Measurements from ENCODE around the gene DGKI.

DGKI gene

DNA sequence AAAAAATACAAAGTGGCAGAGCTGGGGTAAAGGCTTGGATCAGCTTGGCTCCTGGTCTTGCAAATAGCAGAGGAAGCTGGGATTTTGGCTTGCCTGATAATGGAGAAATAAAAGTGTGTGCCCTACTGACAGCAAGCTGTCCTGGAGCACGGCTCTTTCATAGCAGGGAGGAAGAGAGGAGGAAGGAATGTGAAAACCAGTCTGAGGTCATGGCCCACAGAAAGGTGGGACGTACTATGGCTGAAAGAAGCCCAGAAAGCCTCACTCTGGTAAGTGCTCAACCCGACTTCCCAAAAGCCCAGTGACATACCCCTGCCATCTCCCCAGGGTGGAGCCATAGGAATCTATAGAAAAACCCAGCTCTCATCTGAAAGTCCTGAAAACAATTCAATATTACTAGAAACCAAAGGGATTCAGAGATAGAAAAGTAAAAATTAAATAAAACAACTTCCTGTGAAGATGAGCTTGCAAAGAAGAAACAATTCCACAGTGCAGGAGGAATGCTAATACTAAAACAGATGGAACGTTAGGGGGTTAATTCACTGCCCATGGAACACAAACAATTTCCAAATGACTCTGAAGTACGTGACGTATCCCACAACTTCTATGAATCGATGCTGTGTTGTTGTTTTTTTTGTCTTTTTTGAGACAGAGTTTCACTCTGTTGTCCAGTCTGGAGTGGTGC lies 256.6 kb downstream of the DGKI start:
- no peak for FAIRE-seq

DNA sequence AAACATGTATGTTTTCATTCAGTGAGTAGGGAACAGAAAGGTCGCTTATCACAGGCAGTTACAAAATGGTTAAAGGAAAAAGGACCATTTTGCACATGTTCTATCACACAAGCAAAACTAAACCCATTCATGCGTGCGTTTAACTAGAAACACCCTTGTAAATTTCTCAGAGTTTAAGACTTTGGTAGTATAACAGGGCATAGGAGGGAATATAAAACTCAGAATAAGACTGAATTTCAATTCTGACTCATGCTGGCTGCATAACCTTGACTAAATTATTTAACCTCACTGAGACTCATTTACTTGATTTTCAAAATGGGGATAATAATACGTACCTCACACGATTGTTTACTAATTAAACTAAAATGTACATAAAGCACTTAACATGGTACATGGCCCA lies 259.4 kb downstream of the DGKI start:
- FAIRE-seq = no peak

DNA sequence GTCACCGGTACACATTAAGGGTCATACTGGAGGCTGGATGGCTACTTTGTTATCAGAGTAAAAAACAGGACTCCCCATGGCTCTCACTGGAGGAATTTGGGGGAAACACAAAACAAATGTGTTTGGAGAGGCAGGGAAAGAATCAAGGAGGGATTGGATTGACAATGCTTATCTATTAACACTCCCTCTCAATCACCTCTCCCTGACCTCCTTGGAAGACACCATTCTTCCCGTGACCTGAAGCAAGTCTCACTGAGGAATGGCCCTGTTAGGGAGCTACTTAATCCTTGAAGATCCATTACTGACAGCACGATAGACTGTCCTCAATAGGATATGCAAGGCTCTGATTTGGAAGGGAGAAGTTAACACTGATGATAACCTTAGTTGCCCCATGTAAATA lies 261.2 kb downstream of the DGKI start:
- no peak for FAIRE-seq

DNA sequence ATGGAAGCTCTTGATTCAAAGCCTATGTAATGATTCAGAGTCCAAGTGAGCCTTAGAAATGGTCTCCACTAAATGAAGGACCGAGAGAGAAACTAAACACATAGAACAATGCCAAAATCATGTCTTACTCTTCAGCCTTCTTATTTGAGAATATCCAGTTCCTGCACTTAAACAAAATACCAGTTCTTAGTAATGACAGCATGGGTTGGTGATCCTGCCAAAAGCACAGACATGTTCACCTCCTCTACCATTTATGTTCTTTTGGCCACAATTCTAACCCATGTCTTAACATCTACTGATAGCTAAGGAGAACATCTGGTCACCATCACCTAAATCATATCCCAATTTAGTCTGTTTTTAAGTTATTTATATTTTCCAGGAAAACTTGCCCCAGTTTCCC lies 263.6 kb downstream of the DGKI start:
- no peak for FAIRE-seq

DNA sequence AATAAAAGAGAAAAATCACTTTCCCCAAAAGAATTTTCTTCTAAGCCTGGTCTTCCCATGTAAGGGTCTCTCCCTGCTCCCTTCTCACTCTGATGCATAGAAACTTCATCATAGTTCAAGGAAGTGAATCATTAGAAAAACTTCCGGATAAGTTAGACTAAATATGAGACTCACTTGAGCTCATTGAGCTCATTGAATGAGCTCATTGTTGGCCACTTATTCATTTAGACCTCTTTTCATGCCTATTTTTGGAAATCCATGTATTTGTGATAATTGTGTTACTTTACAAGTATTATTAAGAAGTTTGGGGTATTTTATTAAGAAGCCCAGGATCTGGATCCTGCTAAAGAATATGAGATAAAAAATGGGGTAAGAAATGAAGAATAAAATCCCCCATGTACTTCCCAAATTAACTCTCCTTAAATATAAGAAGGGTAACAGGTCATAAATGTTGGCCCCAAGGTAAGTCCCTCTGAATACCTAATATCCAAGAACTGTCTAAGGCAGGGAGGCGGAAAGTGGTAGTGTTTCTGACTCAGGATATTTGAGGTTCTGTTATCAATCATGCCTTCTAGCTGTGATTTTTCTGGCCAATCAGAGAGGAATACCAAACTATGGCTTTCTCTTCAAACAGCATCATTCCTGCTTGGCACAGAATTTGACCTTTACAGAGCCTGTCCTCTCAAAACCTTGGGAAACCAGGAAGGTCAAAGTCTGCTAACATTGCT lies 266.7 kb downstream of the DGKI start:
- FAIRE-seq = no peak

DNA sequence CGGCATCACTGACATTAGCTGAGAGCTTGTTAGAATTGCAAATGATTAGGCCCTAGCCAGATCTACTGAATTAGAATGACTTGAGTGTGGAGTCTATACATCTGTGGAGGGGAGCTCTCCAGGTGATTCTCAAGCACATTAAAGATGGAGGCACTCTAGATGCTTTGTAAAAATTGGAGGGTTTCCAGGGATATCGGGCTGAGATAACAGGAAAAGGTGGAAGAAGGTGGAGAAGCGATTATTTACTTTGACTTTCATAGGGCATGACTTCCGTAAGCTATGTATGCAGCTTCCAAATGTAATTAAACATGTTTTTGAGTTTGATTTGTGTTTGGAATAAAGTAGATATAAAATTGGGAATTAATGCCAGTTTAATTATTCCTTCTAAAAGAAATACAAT lies 268.2 kb downstream of the DGKI start:
- FAIRE-seq = no peak

DNA sequence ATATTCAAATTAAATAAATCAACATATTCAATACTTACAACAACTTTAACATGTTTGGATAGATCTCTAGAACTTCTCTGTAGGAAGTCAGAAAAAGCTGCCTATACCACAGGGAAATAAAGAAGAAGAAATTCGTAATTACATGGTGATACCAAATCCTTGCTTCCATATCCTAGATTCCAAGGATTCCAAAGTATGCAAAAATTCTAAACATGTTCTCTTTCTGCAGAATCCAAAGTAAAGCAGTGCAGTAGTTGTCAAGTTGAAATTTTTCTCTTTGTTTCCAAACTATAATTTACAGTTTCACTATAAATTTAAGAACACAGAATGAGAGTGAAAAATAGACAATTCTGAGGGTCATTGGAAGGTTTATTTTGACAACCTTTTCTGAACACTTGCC lies 269.6 kb downstream of the DGKI start:
- FAIRE-seq = no peak

DNA sequence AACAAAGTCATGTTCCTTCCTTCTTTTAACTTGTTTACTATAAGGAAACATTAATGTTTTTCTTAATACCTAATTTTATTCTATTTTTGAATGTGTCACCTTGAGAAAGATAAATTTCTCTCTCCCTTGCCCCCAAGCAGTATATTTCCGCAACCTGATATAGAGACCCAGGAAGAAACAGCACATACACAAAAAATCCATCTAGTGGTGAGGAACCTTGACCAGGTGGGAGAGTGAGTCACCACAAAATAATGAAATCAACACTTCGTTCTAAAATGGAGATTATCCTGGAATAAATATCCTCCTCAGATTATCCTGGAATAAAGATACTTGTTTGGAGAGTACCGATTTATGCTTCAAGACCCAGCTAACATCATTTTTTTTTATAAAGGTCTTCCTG lies 270.3 kb downstream of the DGKI start:
- no peak for FAIRE-seq

DNA sequence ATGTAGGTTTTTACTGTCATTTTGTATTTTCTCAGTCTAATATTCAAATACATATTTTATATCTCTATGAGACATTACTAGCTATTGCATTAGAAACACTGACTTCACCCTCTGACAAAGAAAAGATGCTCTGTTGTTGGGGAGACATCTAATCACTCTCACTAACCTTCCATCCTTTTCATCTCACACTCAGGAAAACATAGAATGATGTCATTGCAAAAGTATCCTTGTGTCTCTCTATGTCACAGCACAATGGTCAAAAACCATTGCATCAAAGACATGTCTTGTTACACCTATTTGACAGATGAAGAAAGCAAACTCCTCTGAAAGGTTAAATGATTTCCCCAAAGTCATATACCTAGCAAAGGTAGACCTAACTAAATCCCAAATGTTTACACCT lies 272.0 kb downstream of the DGKI start:
- no peak for FAIRE-seq

DNA sequence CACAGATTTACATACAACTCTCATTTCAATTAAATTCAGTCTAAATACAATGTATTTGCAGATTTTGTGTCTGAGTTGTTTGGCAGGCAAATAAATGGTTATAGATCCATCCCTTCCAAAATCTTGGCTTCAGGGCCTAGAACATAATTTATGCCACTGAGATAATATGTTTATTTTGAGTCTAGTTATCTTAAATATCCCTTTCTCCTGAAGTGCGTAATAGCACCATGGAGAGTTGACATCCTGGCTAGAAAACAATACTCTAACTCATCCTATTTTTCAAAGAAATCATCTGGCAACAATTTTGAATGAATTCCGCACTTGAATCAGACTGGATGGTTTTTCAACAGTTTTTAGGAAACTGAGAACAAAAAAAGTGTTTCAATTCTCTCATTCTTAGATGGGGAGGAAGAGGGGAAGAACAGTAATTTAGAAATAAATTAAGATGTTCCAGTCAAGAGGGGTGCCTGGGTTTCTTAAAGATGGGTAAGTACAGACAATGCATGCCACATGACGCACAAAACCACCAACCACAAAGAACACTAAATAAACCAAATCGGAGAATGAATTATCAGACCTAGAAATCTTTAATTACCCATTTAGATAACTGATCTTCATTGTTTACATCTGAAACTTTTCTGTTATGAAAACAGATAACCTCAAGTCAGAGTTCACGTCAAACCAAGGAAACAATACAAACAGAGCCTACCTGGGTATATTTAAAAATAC lies 274.6 kb downstream of the DGKI start:
- no peak for FAIRE-seq

DNA sequence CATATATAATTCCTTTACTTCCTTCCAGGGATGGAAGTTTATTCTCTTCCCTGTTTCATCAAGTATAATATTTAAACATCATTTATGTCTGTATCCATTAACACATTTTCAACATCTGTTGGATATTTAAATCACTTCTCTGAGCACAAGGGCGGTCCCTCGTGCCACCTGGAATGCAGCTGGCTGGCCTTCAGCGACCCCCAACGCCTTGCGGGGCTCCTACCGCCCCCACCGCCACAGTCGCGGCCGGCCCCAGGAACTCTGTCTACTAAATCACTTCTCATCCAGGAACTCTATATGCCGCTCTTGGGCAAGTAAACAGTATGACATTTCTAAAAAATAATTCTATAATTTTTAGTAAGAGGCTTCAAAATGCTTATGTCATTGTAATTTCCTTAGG lies 282.1 kb downstream of the DGKI start:
- no peak for FAIRE-seq

DNA sequence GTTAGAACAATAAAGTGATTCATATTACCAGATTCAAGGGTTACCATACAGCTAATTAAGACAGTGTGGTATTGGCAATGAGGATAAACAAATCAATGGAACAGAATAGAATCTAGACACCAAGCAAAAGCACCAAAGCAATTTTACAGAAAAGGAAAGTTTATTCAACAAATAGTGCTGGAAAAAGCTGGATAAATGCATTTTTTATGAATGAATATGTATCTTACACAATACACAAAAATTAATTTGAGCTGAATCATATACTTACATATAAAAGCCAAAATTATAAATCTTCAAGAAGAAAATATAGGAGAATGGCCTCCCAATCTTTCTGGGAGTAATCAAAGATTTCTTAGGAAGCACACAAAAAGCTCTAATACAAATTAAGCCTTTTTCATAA lies 282.8 kb downstream of the DGKI start:
- FAIRE-seq = no peak

DNA sequence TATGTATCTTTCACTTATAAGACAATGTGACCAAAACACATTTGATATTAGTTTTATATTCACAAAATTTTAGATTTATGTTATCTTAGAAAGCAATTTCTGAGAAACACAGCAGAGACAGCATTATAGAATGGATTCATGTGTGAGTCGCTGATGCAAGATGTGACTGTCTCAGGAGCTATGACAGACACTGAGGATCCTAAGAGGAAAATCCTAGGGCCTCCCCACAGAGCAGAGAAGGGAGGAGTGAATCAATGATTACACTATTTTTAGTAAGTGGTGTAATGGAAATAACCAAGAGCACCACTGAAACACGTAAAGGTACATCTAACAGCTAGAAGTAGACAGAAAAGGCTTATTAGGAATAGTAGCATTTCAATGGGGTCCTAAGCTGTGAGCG lies 299.3 kb downstream of the DGKI start:
- FAIRE-seq = no peak

DNA sequence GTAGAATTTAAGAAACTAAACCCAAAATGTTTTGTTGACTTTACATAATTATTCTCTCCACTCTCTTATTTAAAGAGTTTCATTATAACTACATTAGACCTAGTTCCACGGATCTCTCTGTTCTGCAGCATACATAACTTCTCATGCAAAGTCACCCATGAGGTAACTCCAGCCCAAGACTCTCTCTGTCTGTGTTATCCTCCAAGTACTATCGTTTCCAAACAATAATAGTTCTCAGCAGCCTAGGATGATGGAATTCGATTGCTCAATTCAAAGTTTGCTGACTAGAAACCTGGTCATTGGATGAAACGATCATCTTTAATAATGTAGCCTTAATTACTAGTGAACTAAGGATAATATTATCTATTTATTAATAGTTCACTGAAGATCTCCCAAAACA lies 300.1 kb downstream of the DGKI start:
- FAIRE-seq = no peak

DNA sequence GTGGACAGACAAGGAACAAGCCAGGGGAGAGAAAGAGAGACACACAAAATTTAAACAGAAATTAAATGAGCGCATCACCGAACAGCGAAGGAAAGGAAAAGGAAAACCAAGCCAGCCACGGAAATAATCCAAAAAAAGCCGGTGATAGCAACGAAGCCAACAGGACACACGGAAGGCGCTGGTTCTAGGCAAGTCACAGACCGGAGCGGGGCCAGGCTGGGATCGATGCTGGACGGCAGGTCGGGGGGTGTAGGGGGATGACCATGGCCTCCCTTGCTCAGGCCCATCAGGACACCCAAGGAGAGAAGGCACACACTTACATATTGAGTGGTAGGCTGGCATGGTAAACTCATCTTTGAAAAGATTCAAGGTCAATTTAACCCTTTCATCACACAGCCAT lies 300.8 kb downstream of the DGKI start:
- FAIRE-seq = no peak

DNA sequence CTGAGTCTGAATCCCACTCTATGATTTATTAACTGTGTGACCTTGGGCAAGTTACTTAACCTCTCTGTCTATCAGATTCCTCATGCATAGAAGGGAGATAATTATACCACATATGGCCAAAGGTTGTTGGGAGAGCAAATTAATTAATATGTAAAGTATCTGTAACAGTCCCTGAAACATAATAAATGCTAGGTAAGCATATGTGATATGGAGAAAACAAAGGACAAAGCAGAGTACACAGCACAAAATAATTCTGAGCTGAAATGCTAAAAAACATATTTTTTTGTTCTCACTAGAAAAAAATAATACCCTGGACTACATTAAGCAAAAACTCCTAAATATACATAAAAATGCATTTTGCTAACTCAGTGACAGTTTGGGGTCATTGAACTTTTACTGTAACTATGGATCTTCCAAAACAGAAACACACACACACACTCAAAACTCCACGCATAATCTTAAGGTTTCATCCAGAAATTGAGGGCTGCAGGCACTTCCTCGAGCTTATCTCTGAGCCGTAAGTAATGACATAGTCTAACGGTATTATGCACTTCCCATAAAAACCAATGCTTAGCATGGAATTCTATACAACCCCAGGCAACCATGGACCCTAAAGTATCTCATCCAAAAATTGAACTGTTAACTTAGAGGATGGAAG lies 301.6 kb downstream of the DGKI start:
- no peak for FAIRE-seq

DNA sequence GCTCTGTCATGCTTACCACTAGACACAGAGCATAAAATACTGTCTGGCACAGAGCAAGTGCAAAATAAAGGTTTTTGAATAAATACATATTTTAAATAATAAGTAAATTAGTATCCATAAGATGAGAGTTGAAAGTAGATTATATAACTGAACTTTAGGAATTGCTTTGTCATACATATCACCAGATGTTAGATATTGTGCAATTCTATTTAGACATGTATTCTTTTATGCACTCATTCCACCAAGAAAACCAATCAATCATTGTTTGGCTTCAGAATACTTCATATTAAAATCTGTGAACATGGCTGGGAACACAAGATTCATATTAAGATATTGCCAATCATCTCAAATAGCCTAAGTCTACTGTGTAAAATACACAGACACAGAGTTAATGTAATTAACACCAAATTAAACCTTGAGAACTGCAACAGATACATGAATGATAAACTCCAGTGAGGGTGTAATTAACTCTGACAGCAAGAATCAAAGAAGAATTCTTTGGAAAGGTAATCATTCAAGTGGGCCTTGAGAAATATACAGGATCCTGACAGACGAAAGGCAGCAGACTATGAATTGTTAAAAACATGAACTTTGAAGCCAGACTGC lies 302.2 kb downstream of the DGKI start:
- FAIRE-seq = no peak

DNA sequence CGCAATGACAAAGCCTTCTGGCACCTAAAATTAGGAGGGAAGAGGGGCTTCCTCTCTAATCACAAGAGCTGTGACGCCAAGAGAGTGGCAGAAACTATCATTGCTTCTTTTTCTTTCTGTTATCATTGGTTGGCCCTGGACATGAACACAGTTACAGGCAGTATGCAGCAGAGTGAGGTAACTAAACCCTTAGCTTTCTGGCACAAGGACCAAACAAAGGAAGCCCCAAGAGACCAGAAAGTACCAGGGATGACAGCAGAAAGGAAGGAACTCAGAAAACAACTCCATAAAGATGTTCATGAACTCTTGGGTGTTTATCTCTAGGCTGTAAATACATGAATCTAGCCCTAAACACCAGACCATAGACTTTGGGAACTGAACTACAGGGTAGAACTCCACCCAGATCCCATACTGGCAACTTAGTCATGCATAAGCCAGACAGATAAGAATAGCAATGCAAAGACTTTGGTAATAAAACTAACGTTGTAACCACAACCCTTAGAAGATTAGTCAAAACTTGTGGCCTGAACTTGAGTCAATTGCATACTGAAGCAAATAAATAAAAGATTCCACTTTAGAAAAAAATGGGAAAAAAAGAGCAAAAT lies 307.6 kb downstream of the DGKI start:
- no peak for FAIRE-seq

DNA sequence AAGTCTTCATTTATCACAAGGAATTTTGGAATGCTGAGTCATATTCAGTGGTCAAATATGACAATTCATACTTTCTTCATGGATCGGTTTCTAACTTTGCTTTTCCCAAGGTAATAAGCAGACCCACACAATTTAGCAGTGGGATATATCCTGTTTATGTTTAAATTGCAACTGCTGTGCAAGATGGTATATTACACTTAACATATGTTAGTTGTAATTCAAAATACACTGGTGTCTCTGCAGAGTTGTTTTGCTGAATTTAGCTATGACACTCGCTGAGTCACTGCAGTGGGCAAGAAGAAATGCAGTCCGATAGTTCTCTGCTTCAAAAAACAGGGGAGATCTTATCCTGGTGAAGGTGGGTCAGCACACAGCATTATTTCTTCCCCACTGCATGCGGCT lies 308.4 kb downstream of the DGKI start:
- FAIRE-seq = no peak

DNA sequence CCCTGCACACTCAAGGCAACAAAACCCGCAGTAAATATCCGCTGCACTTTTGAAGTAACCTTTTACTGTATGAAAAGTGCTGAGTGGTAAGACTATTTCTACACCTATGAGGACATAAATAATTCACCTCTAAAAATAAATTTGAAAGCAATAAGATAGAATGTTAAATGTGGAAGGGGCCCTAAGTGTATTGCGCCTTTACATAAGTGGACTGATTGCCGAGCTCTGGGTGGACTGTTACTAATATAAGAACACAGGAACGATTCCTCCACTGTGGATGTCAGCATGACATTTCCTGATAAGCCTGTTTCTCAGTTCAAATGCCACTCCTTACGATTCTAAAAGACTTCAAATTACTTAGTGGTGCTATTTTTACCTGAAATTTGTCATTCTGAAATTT lies 311.2 kb downstream of the DGKI start:
- FAIRE-seq = no peak

DNA sequence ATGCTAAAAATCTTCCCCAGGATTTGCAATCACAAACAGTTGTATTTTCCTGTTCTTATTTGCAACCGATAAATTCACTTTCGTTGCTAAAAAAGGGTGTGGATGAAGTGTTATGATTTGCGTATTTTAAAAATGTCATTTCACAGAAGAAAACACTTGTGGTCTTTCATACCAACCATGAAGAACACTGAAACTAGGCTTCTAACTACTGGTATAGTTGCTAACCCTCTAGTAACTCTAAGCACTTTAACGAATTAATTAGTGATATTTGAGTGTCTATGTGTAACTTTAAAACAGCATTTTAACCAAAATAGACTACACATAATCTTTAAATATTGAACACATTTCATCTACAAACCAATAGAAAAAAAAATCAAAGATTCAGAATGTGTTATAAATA lies 315.1 kb downstream of the DGKI start:
- FAIRE-seq = no peak

DNA sequence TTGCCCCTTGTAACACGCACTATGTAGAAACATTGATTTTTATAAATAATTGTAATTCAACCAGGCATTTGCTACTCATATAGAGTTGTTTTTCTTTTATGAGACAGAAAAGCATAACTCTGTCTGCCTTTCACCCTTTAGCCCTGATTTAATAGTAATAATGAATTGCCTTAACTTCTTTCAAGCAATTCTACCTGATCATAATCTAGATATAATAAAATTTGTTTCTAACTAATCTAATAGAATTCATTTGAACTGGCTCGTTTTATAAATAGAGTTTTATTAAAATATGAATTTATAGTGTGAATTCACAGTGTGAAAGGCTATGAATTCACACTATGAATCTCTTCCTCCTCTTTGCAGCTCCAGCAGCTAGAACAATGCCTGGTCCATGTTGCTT lies 319.1 kb downstream of the DGKI start:
- FAIRE-seq = no peak

DNA sequence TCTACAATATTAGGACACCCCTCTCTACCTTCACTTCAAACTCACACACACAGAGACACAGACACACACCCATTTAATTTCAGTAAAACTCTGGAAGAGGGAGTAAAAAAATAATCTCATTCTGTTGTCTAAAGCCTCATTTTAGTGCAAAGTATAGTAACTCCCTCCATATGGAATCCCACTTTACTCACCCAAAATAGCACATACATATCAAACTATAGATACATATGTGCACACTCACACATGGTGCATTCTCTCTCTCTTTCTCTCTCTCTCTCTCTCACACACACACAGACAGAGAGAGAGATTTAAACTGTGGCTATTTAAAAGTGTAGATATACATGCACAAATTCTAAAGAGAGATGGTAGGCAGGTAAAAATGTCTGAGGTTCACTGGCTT lies 323.6 kb downstream of the DGKI start:
- FAIRE-seq = no peak

Measured in colon (tissue), 2 donors.